H1 (cell line): Measurements from ENCODE around the gene ZNF516. TPM values are rescaled to one million over a fixed set of nuclear protein-coding genes. Genes with fewer than 3 reads are reported as not detected.

Experiments
- CTCF ChIA-PET: fragments of 300-600 bp; sonication (Branson Sonifier 250); formaldehyde crosslinking; loops from one replicate; lab custom pipeline; 2021; ENCODE audit not compliant: partially characterized antibody; lab: Charles Lee
- POLR2A ChIA-PET: fragments of 300-600 bp; sonication (Branson Sonifier 250); formaldehyde crosslinking; loops from one replicate; lab custom pipeline; 2021; ENCODE audit warnings: inconsistent platforms; ENCODE audit not compliant: partially characterized antibody; lab: Charles Lee
- DNase-seq, 2 experiments: peaks; one replicate each; pipeline versions ENCODE4 v3.0.0 to v3.0.0-alpha.2; 2010 to 2022; ENCODE audit warnings: low spot score in 2 of 2, low read depth in 1 of 2, mixed read lengths in 1 of 2
- FAIRE-seq: peaks from 2 replicates; lab custom pipeline; 2011; peaks lifted over from hg19 to GRCh38; lab: Jason Lieb, UNC
- H2AFZ ChIP-seq: 2 replicates; pipeline ENCODE4 v1.8.1; 2012; ENCODE audit warnings: low read length, inconsistent platforms
- H2AK5ac ChIP-seq: 2 replicates; pipeline ENCODE4 v1.6.1; 2013; ENCODE audit warnings: low read depth, low read length
- H2BK120ac ChIP-seq: replicated peaks from 2 replicates; pipeline ENCODE3; 2013; ENCODE audit warnings: low read depth, low read length, inconsistent platforms
- H2BK12ac ChIP-seq: 2 replicates; pipeline ENCODE4 v1.6.1; 2013; ENCODE audit warnings: low read depth, low read length
- H2BK15ac ChIP-seq: 2 replicates; pipeline ENCODE4 v1.6.1; 2013; ENCODE audit warnings: low read length
- H2BK20ac ChIP-seq: 2 replicates; pipeline ENCODE4 v1.6.1; 2013; ENCODE audit warnings: low read length
- H2BK5ac ChIP-seq: 2 replicates; pipeline ENCODE4 v1.6.1; 2013; ENCODE audit warnings: low read depth, low read length
- H3K14ac ChIP-seq: 2 replicates; pipeline ENCODE4 v1.6.1; 2013; ENCODE audit warnings: inconsistent platforms; ENCODE audit not compliant: insufficient read length
- H3K18ac ChIP-seq: 2 replicates; pipeline ENCODE4 v1.6.1; 2013; ENCODE audit warnings: low read length; ENCODE audit errors: extremely low read depth
- H3K23ac ChIP-seq: 2 replicates; pipeline ENCODE4 v1.6.1; 2013; ENCODE audit warnings: inconsistent platforms; ENCODE audit not compliant: insufficient read length
- H3K23me2 ChIP-seq: 2 replicates; pipeline ENCODE4 v1.6.1; 2013; ENCODE audit warnings: low read depth, low read length
- H3K27ac ChIP-seq: 2 replicates; pipeline ENCODE4 v1.6.1; 2011; ENCODE audit warnings: low read depth, low read length, inconsistent platforms
- H3K27me3 ChIP-seq, 4 experiments: replicated peaks in 1 of 4; 1 replicate in 1 of 4; 2 replicates in 3 of 4; pipeline versions ENCODE4 v1.6.1 to v1.8.1; 2011 to 2013; ENCODE audit warnings: low read length in 3 of 4, mild to moderate bottlenecking in 3 of 4, inconsistent platforms in 2 of 4, mixed read lengths in 2 of 4, moderate library complexity in 1 of 4; ENCODE audit not compliant: control insufficient read depth in 3 of 4, insufficient read depth in 3 of 4; ENCODE audit errors: extremely low read depth in 1 of 4
- H3K36me3 ChIP-seq, 4 experiments: 2 replicates each; pipeline versions ENCODE4 v1.6.1 to v1.8.1; 2011 to 2013; ENCODE audit warnings: mild to moderate bottlenecking in 4 of 4, low read length in 3 of 4, moderate library complexity in 2 of 4, control low read depth in 1 of 4, inconsistent platforms in 1 of 4; ENCODE audit not compliant: insufficient read depth in 4 of 4, control insufficient read depth in 2 of 4
- H3K4ac ChIP-seq: replicated peaks from 2 replicates; pipeline ENCODE3; 2013; ENCODE audit warnings: low read length, low read depth, mixed read lengths, inconsistent platforms; ENCODE audit not compliant: insufficient read length
- H3K4me1 ChIP-seq, 4 experiments: replicated peaks in 1 of 4; 1 replicate in 1 of 4; 2 replicates in 3 of 4; pipeline versions ENCODE4 v1.6.1 to v1.8.1; 2011 to 2013; ENCODE audit warnings: low read length in 3 of 4, inconsistent platforms in 2 of 4, mixed read lengths in 1 of 4; ENCODE audit not compliant: insufficient read depth in 4 of 4, control insufficient read depth in 3 of 4
- H3K4me2 ChIP-seq, 2 experiments: 2 replicates each; pipeline versions ENCODE4 v1.6.1 to v1.8.1; 2011 to 2013; ENCODE audit warnings: low read depth in 2 of 2, low read length in 2 of 2, control low read depth in 1 of 2, inconsistent platforms in 1 of 2, mild to moderate bottlenecking in 1 of 2; ENCODE audit not compliant: insufficient read depth in 1 of 2
- H3K4me3 ChIP-seq, 4 experiments: fragments of 200-600, 300-600 bp in 1 of 4; sonication (generic), shearing (Covaris generic), sonication (Bioruptor Twin) in 1 of 4; 2 replicates each; pipeline versions ENCODE4 v1.5.1 to v1.8.1; 2011 to 2016; ENCODE audit warnings: low read length in 4 of 4, low read depth in 3 of 4, control low read depth in 2 of 4, inconsistent platforms in 2 of 4, mild to moderate bottlenecking in 2 of 4, mixed read lengths in 1 of 4, moderate library complexity in 1 of 4; ENCODE audit not compliant: insufficient read depth in 2 of 4; ENCODE audit errors: extremely low read depth in 1 of 4
- H3K56ac ChIP-seq: replicated peaks from 2 replicates; pipeline ENCODE3; 2013; ENCODE audit warnings: low read depth, mild to moderate bottlenecking, mixed read lengths, low read length, inconsistent platforms; ENCODE audit not compliant: insufficient read length
- H3K79me1 ChIP-seq: 2 replicates; pipeline ENCODE4 v1.6.1; 2013; ENCODE audit warnings: low read depth, low read length, control low read depth
- H3K79me2 ChIP-seq, 2 experiments: 2 replicates each; pipeline versions ENCODE4 v1.6.1 to v1.8.1; 2012 to 2013; ENCODE audit warnings: low read length in 2 of 2, mild to moderate bottlenecking in 2 of 2, inconsistent platforms in 1 of 2; ENCODE audit not compliant: insufficient read depth in 2 of 2, control insufficient read depth in 1 of 2
- H3K9ac ChIP-seq, 4 experiments: replicated peaks in 1 of 4; 1 replicate in 1 of 4; 2 replicates in 3 of 4; pipeline versions ENCODE4 v1.6.1 to v1.8.1; 2011 to 2013; ENCODE audit warnings: low read depth in 3 of 4, low read length in 3 of 4, control low read depth in 2 of 4, mild to moderate bottlenecking in 2 of 4, moderate library complexity in 2 of 4, inconsistent platforms in 1 of 4; ENCODE audit errors: extremely low read depth in 1 of 4
- H3K9me3 ChIP-seq, 2 experiments: 2 replicates each; pipeline versions ENCODE4 v1.6.1 to v1.8.1; 2012 to 2013; ENCODE audit warnings: mild to moderate bottlenecking in 2 of 2, moderate library complexity in 2 of 2, control low read depth in 1 of 2, inconsistent platforms in 1 of 2, low read depth in 1 of 2, low read length in 1 of 2, mixed read lengths in 1 of 2; ENCODE audit not compliant: insufficient read depth in 2 of 2
- H4K20me1 ChIP-seq, 2 experiments: replicated peaks in 1 of 2; 2 replicates each; pipeline versions ENCODE3 to v1.8.1; 2011 to 2013; ENCODE audit warnings: inconsistent platforms in 2 of 2, low read length in 2 of 2, mild to moderate bottlenecking in 1 of 2; ENCODE audit not compliant: insufficient read depth in 2 of 2, control insufficient read depth in 1 of 2
- H4K5ac ChIP-seq: 2 replicates; pipeline ENCODE4 v1.6.1; 2013; ENCODE audit warnings: low read length, low read depth, mixed read lengths, inconsistent platforms; ENCODE audit not compliant: insufficient read length
- H4K8ac ChIP-seq: 2 replicates; pipeline ENCODE4 v1.8.0; 2013; ENCODE audit warnings: mild to moderate bottlenecking, moderate library complexity, low read length, inconsistent platforms; ENCODE audit not compliant: insufficient read depth; ENCODE audit errors: extremely low read depth
- H4K91ac ChIP-seq: replicated peaks from 2 replicates; pipeline ENCODE3; 2013; ENCODE audit warnings: low read length, mixed read lengths, inconsistent platforms; ENCODE audit not compliant: insufficient read length
- BACH1 ChIP-seq: IDR thresholded peaks from 2 replicates; pipeline ENCODE4 v1.6.1; 2012; ENCODE audit warnings: low read length, improper control_type of control experiment
- BRCA1 ChIP-seq: IDR thresholded peaks from 2 replicates; pipeline ENCODE4 v1.6.1; 2012; ENCODE audit warnings: low read depth, low read length, improper control_type of control experiment
- CBX8 ChIP-seq: fragments of 300-800, 300-1000 bp; sonication (generic); IDR thresholded peaks from 2 replicates; pipeline ENCODE4 v1.7.1; 2016; ENCODE audit warnings: low read depth, low read length, borderline replicate concordance
- CEBPB ChIP-seq: IDR thresholded peaks from 2 replicates; pipeline ENCODE4 v1.6.1; 2012; ENCODE audit warnings: low read depth, low read length
- EP300 ChIP-seq, 2 experiments: IDR thresholded peaks; 1 replicate in 1 of 2; 2 replicates in 1 of 2; pipeline ENCODE4 v1.6.1; 2011 to 2012; ENCODE audit warnings: low read depth in 2 of 2, low read length in 2 of 2, mild to moderate bottlenecking in 2 of 2, borderline replicate concordance in 1 of 2, inconsistent platforms in 1 of 2, moderate library complexity in 1 of 2
- GTF2F1 ChIP-seq: IDR thresholded peaks from 2 replicates; pipeline ENCODE4 v1.6.1; 2012; ENCODE audit warnings: low read depth, low read length, improper control_type of control experiment, borderline replicate concordance
- HDAC2 ChIP-seq, 2 experiments: fragments of 300-600 bp in 1 of 2; sonication (generic) in 1 of 2; IDR thresholded peaks; 2 replicates each; pipeline ENCODE4 v1.6.1; 2011 to 2012; ENCODE audit warnings: low read depth in 2 of 2, low read length in 2 of 2, mild to moderate bottlenecking in 2 of 2, moderate library complexity in 2 of 2, borderline replicate concordance in 1 of 2, inconsistent platforms in 1 of 2
- NANOG ChIP-seq: IDR thresholded peaks from 2 replicates; pipeline ENCODE4 v1.6.1; 2011; ENCODE audit warnings: low read length, low read depth, mild to moderate bottlenecking, inconsistent platforms; ENCODE audit not compliant: insufficient read depth, poor library complexity, severe bottlenecking
- NRF1 ChIP-seq: IDR thresholded peaks from 2 replicates; pipeline ENCODE4 v1.6.1; 2011; ENCODE audit warnings: mild to moderate bottlenecking, low read depth, low read length, improper control_type of control experiment
- RAD21 ChIP-seq, 2 experiments: IDR thresholded peaks in 1 of 2; conservative IDR thresholded peaks in 1 of 2; 2 replicates each; pipeline ENCODE4 v1.6.1; 2011; ENCODE audit warnings: low read depth in 2 of 2, low read length in 2 of 2, improper control_type of control experiment in 1 of 2, inconsistent platforms in 1 of 2, mild to moderate bottlenecking in 1 of 2, moderate library complexity in 1 of 2
- RBBP5 ChIP-seq: IDR thresholded peaks from 2 replicates; pipeline ENCODE4 v1.7.1; 2012; ENCODE audit warnings: low read depth, mild to moderate bottlenecking, inconsistent platforms, low read length, moderate library complexity, borderline replicate concordance
- SIRT6 ChIP-seq: IDR thresholded peaks from one replicate; pipeline ENCODE4 v1.7.1; 2012; ENCODE audit warnings: low read length, inconsistent platforms
- WGBS, 2 experiments: shearing (Covaris generic) in 1 of 2; methylation state at CpG; one replicate each; pipeline versions ENCODE4 v1.1.6 to v1.1.7; 2013 to 2015; ENCODE audit warnings: low lambda C conversion rate in 2 of 2, mixed read lengths in 2 of 2, inconsistent platforms in 1 of 2, low coverage in 1 of 2, missing lambda C conversion rate in 1 of 2; ENCODE audit not compliant: insufficient replicate concordance in 2 of 2, insufficient coverage in 1 of 2, insufficient read length in 1 of 2; ENCODE audit errors: extremely low coverage in 1 of 2, missing lambda C conversion rate in 1 of 2; 5-methylcytosine and 5-hydroxymethylcytosine counted together
- polyA plus RNA-seq, 7 experiments: library from polyadenylated mRNA; depleted of rRNA in 3 of 7; stranded (reverse) in 5 of 7; unstranded in 2 of 7; fragments of >200 nt in 5 of 7; fragments of 200-250 nt in 2 of 7; gene quantifications; 1 replicate in 5 of 7; 2 replicates in 1 of 7; 4 replicates in 1 of 7; pipeline versions ENCODE4 v1.2.1 to v1.2.3, GENCODE V29; 2011 to 2013; ENCODE audit warnings: missing spikeins in 2 of 7, mixed read lengths in 2 of 7
- total RNA-seq: library from RNA; stranded (reverse); fragmentation: NEBNext Ultra II Directional; extraction: Animal tissue kit (Norgen Biotek cat#: 25700); gene quantifications from 2 replicates; pipeline ENCODE4 v1.2.1, GENCODE V29; 2021
- TF ChIP-seq, protein P1 (sequence below): IDR thresholded peaks from 2 replicates; pipeline ENCODE4 v1.6.1; 2011; ENCODE audit warnings: low read depth, mild to moderate bottlenecking, low read length; ENCODE audit not compliant: insufficient read depth

Gene ZNF516
- total and polyA plus RNA-seq, 2 of the 8 experiments (the other 6 are each of a cell fraction or from before 2014, with no cell fraction given) = 7.3 to 17.0 TPM

- 99% methylated on average over 7 of the region's 7 CpGs; no CpG with 5 or more reads in 1 of the 2 experiments for WGBS, 2 experiments
- H2BK20ac ChIP-seq = no peak overlapping the region
- H4K8ac ChIP-seq = no peak overlapping the region
- H3K4me1 ChIP-seq = peaks cover 0 to 6% (median 1%) of the 10 kb centered on the region in 4 experiments; a peak in 3 of 7 replicates
- H2AK5ac ChIP-seq = no peak overlapping the region
- CTCF ChIA-PET = interaction anchor here (1.0 to 6.0 kb wide), 5 partner anchors 11 to 322 kb away, joined by 3 to 57 read pairs (median 4); no protein-coding TSS in a partner anchor
- H2BK12ac ChIP-seq = no peak overlapping the region
- H4K91ac ChIP-seq = no peak overlapping the region
- H3K9me3 ChIP-seq = 0 out of 4 replicates have a peak, but pooled peaks cover 0 to 3% of the 10 kb centered on the region in 2 experiments
- H3K36me3 ChIP-seq = no peaks in the 10 kb centered on the region
- H3K56ac ChIP-seq = no peak overlapping the region
- POLR2A ChIA-PET = no interaction called here
- H2BK5ac ChIP-seq = no peak overlapping the region
- H3K23ac ChIP-seq = no peak overlapping the region
- no peak overlapping the region for H2BK120ac ChIP-seq
- no peak overlapping the region for H3K4ac ChIP-seq
- peaks cover 5% of the 10 kb centered on the region for H3K79me1 ChIP-seq
- H2BK15ac ChIP-seq = no peak overlapping the region
- FAIRE-seq = no peak
- peaks cover 0 to 3% of the 10 kb centered on the region in 2 experiments for H4K20me1 ChIP-seq
- no peak overlapping the region for H3K14ac ChIP-seq
- H3K4me2 ChIP-seq = no peak overlapping the region
- DNase-seq = no peak
- peaks cover 5% of the 10 kb centered on the region; the same call in 1 of the 2 replicates for H3K23me2 ChIP-seq
- no peak overlapping the region for H3K18ac ChIP-seq
- H3K27me3 ChIP-seq = no peaks in the 10 kb centered on the region
- H4K5ac ChIP-seq = no peak overlapping the region
- H3K27ac ChIP-seq = no peak overlapping the region
- H2AFZ ChIP-seq = no peak overlapping the region
- H3K9ac ChIP-seq = no peak overlapping the region
- H3K4me3 ChIP-seq = no peak overlapping the region
- H3K79me2 ChIP-seq = peaks cover 0 to 18% of the 10 kb centered on the region in 2 experiments; a peak in 2 of 4 replicates
- TF ChIP-seq NRF1 = no peak
- TF ChIP-seq GTF2F1 = no peak
- TF ChIP-seq HDAC2 (IDR thresholded peaks at IDR 0.05; ENCODE audit: borderline replicate concordance in 1 of 2, low read depth in 2 of 2, low read length in 2 of 2) = no peak
- TF ChIP-seq CBX8 = no peak
- no peak for TF ChIP-seq SIRT6
- no peak for TF ChIP-seq NANOG
- TF ChIP-seq RAD21 (IDR thresholded peaks at IDR 0.05 in 1 of 2, conservative IDR thresholded peaks at IDR 0.05 in 1 of 2; ENCODE audit: low read depth in 2 of 2, low read length in 2 of 2) = no peak
- TF ChIP-seq RBBP5 = no peak
- no peak for TF ChIP-seq BACH1
- no peak for TF ChIP-seq BRCA1
- TF ChIP-seq EP300 (IDR thresholded peaks at IDR 0.05; ENCODE audit: borderline replicate concordance in 1 of 2, low read depth in 2 of 2, low read length in 2 of 2) = no peak
- TF ChIP-seq, protein P1, sequence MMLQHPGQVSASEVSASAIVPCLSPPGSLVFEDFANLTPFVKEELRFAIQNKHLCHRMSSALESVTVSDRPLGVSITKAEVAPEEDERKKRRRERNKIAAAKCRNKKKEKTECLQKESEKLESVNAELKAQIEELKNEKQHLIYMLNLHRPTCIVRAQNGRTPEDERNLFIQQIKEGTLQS = no peak
- no peak for TF ChIP-seq CEBPB
These were observed 106.8 kb downstream of the ZNF516 start for GRCh38 chr18:76388261-76388660.
